Mesendoderm (in vitro differentiated cells): ENCODE measurements around the gene RNF212B.

Experiments used
- DNase-seq: peaks from one replicate; pipeline ENCODE4 v3.0.0; 2013
- H2AK5ac ChIP-seq: 2 replicates; pipeline ENCODE4 v1.6.1; 2013; ENCODE audit warnings: low read length, inconsistent platforms
- H2BK120ac ChIP-seq: 2 replicates; pipeline ENCODE4 v1.6.1; 2013; ENCODE audit warnings: low read depth, mild to moderate bottlenecking, low read length, moderate library complexity, mixed read lengths
- H2BK15ac ChIP-seq: replicated peaks from 2 replicates; pipeline ENCODE4 v1.6.1; 2013; ENCODE audit warnings: low read depth, mild to moderate bottlenecking, moderate library complexity
- H2BK5ac ChIP-seq: 2 replicates; pipeline ENCODE4 v1.6.1; 2013; ENCODE audit warnings: low read length, inconsistent platforms
- H3K18ac ChIP-seq: 2 replicates; pipeline ENCODE4 v1.6.1; 2013; ENCODE audit warnings: mild to moderate bottlenecking, low read length, mixed read lengths
- H3K23ac ChIP-seq: one replicate; pipeline ENCODE4 v1.6.1; 2013; ENCODE audit warnings: low read length
- H3K27ac ChIP-seq: 2 replicates; pipeline ENCODE4 v1.5.1; 2013; ENCODE audit warnings: low read depth, mild to moderate bottlenecking, inconsistent platforms, low read length, moderate library complexity
- H3K27me3 ChIP-seq: 2 replicates; pipeline ENCODE4 v1.6.1; 2013; ENCODE audit warnings: low read length, control low read depth, mild to moderate bottlenecking, inconsistent platforms; ENCODE audit not compliant: insufficient read depth, poor library complexity
- H3K36me3 ChIP-seq: 2 replicates; pipeline ENCODE4 v1.6.1; 2013; ENCODE audit warnings: low read length, inconsistent platforms; ENCODE audit not compliant: control insufficient read depth, insufficient read depth
- H3K4ac ChIP-seq: one replicate; pipeline ENCODE4 v1.6.1; 2013; ENCODE audit warnings: low read depth, mild to moderate bottlenecking, low read length, moderate library complexity
- H3K4me1 ChIP-seq: 2 replicates; pipeline ENCODE4 v1.6.1; 2013; ENCODE audit warnings: low read depth, low read length, inconsistent platforms; ENCODE audit not compliant: control insufficient read depth
- H3K4me2 ChIP-seq: 2 replicates; pipeline ENCODE4 v1.6.1; 2013; ENCODE audit warnings: low read length
- H3K4me3 ChIP-seq: 2 replicates; pipeline ENCODE4 v1.5.1; 2013; ENCODE audit warnings: mild to moderate bottlenecking, low read length
- H3K56ac ChIP-seq: one replicate; pipeline ENCODE4 v1.6.1; 2013; ENCODE audit warnings: low read length
- H3K79me1 ChIP-seq: 2 replicates; pipeline ENCODE4 v1.6.1; 2013; ENCODE audit warnings: low read length, inconsistent platforms
- H3K79me2 ChIP-seq: 2 replicates; pipeline ENCODE4 v1.6.1; 2013; ENCODE audit warnings: mild to moderate bottlenecking, low read length; ENCODE audit not compliant: control insufficient read depth, insufficient read depth
- H3K9ac ChIP-seq: 2 replicates; pipeline ENCODE4 v1.6.1; 2013; ENCODE audit warnings: low read length, inconsistent platforms
- H4K5ac ChIP-seq: one replicate; pipeline ENCODE4 v1.6.1; 2013; ENCODE audit warnings: low read length
- H4K8ac ChIP-seq: one replicate; pipeline ENCODE4 v1.6.1; 2013; ENCODE audit warnings: low read depth, mild to moderate bottlenecking, control low read depth, low read length, moderate library complexity
- WGBS: extraction: QIAGEN DNeasy Blood & Tissue Kit; methylation state at CpG from one replicate; pipeline ENCODE4 v1.1.7; 2013; ENCODE audit warnings: low lambda C conversion rate, missing lambda C conversion rate; ENCODE audit not compliant: insufficient coverage; ENCODE audit errors: extremely low coverage; 5-methylcytosine and 5-hydroxymethylcytosine counted together

Gene RNF212B

DNA sequence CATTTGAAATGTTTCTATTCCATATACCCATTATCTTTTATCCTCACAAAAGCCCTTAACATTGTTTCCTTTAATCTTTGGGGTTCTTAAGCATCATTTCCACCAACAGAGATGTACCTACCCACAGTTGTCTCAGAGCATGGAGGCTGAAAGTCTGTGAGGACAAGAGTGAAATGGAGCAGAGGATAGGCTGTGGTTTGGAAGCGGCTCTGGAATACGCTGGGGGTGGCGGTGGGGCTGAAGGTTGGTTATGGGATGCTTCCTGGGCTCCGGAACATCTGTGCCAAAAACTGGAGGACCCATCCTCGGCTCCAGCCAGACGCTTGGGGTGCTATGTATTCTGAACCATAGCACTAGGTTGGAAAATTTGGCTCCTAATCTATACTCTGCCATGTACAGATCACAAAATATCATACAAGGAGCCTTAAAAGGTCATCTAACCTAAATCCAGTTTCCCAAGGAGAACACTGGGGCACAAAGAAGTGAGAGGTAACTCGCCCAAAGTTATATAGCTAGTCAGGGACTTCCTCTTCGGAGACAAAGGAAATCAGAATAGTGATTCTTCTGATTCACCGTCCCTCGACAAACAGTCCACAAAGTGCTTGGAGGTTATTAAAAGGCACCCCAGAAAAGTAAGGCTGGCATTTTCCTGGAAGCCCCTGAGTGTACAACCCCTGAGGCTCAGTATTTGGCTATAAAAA, 62.4 kb downstream of the RNF212B start:
- Histone ChIP-seq H3K79me2 (no peaks in the 10 kb centered on the region), H4K8ac (no peak overlapping the region), H2BK15ac (no peak overlapping the region), H2AK5ac (no peak overlapping the region), H3K23ac (no peak overlapping the region), H3K4me3 (no peak overlapping the region), H3K4me1 (no peaks in the 10 kb centered on the region), H3K18ac (no peak overlapping the region), H3K4me2 (peak overlapping the region; percentile 3), H2BK5ac (no peak overlapping the region), H3K36me3 (no peaks in the 10 kb centered on the region), H2BK120ac (no peak overlapping the region), H3K4ac (no peak overlapping the region), H3K56ac (peak overlapping the region; percentile 92), H3K9ac (peak overlapping the region; percentile 92), H4K5ac (no peak overlapping the region), H3K27me3 (no peaks in the 10 kb centered on the region), H3K79me1 (no peaks in the 10 kb centered on the region), H3K27ac (no peak overlapping the region)
- WGBS, result no CpG with 5 or more reads among the region's 10 CpGs
- no peak for DNase-seq

DNA sequence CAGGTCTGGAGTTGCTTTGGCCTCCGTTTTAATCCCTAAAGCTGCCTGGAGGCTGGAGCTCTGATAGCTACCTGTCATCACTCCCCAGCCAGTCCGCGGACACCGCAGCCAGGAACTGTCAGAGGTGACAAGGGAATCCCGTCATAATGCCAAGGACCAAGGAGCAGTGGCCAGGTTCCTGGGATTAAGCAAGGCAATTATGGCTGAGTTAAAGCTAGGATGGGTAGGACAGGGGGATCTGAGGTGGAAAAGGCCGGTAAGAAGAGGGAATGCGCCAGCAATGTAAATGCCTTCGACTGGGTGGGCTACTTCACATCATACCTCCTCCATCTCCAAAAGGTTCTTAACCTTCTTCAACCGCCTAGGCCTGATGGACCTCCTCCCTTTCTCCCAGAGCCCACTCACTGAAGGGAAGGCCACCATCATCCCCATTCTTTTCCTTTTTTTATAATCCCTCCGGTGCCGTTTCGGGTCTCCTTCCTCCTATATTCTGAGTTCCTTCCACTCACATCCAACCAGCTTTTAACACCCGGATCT, 63.0 kb downstream of the RNF212B start:
- peak; percentile 60 for DNase-seq
- peak overlapping the region; percentile 79 for H3K27ac ChIP-seq

DNA sequence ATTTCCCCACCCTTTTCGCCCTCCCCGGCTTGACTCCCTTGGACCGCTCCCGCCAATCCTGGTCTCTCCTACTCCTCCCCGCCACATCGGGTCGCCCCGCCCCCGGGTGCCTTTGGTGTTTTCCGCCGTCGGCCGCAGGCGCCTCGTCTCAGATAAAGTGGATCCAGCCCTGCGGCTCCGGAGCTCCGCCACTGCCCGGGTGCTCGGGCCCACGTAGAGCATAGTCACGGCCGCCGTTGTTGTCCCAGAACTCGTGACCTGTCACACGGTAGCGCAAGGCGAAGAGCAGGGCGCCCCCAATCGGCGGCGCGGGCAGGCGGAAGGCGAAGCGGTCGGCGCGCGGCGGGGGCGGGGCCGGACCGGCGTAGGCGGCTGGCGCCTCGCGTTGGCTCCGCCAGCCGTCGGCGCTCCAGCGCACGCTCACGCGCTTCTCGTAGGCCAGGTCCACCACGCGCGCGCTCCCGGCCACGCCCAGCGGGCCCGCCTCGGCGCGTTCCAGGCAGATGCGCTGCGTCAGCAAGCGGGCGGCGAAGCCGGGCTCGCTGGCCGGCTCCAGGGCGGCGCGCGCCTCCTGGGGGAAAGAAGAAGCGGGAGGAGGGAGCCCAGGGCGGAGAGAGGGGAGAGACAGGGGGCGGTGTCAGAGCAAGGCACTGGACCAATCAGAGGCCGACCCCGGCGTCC, 63.7 kb downstream of the RNF212B start:
- Histone ChIP-seq H3K9ac (peak overlapping the region; percentile 87), H3K56ac (peak overlapping the region; percentile 95), H3K4me1 (no peaks in the 10 kb centered on the region), H3K27ac (peak overlapping the region; percentile 98), H2AK5ac (no peak overlapping the region), H3K4ac (peak overlapping the region; percentile 46), H3K18ac (peak overlapping the region; percentile 81), H3K79me2 (no peaks in the 10 kb centered on the region), H4K8ac (no peak overlapping the region), H3K27me3 (no peaks in the 10 kb centered on the region), H3K4me2 (peak overlapping the region; percentile 48), H4K5ac (no peak overlapping the region), H3K4me3 (peak overlapping the region; percentile 66), H3K23ac (no peak overlapping the region), H2BK5ac (peak overlapping the region; percentile 82), H3K79me1 (no peaks in the 10 kb centered on the region), H2BK120ac (no peak overlapping the region), H3K36me3 (no peaks in the 10 kb centered on the region), H2BK15ac (no peak overlapping the region)
- peak; percentile 99 for DNase-seq
- WGBS, result no CpG with 5 or more reads among the region's 87 CpGs

More for the DNA sequence above, 63.0 kb downstream of the RNF212B start:
- H3K4me3 ChIP-seq, result peak overlapping the region; percentile 84
- H2BK5ac ChIP-seq, result peak overlapping the region; percentile 23
- peak overlapping the region; percentile 59 for H3K23ac ChIP-seq
- no peaks in the 10 kb centered on the region for H3K36me3 ChIP-seq
- H4K8ac ChIP-seq, result no peak overlapping the region
- peak overlapping the region; percentile 39 for H3K4ac ChIP-seq
- H3K79me2 ChIP-seq, result no peaks in the 10 kb centered on the region
- H2BK15ac ChIP-seq, result no peak overlapping the region
- peak overlapping the region; percentile 98 for H3K4me2 ChIP-seq
- H3K9ac ChIP-seq, result peak overlapping the region; percentile 92
- H3K79me1 ChIP-seq, result no peaks in the 10 kb centered on the region
- H3K18ac ChIP-seq, result peak overlapping the region; percentile 16
- peak overlapping the region; percentile 92 for H3K56ac ChIP-seq
- no peak overlapping the region for H4K5ac ChIP-seq
- H2BK120ac ChIP-seq, result no peak overlapping the region
- WGBS, result no CpG with 5 or more reads among the region's 13 CpGs
- no peaks in the 10 kb centered on the region for H3K27me3 ChIP-seq
- peak overlapping the region; percentile 37 for H2AK5ac ChIP-seq
- H3K4me1 ChIP-seq, result no peaks in the 10 kb centered on the region

DNA sequence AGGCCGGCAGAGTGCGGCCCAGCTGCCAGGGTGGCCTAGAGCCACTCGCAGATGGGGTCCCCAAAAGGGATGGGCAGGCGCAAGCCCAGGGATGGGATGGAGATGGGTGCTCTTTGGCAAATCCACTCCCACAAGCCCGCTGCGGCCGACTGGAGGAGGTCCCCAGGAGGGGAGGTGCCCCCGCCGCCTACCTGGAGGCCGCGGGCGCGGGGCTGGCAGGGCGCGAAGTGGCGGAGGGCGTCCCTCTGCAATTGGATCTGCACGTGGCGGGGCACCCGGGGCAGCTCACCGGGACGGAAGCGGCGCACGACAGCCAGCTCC, 64.2 kb downstream of the RNF212B start:
- no peaks in the 10 kb centered on the region for H3K4me1 ChIP-seq
- H3K4ac ChIP-seq, result no peak overlapping the region
- H3K18ac ChIP-seq, result peak overlapping the region; percentile 16
- H3K4me2 ChIP-seq, result peak overlapping the region; percentile 47
- H3K79me1 ChIP-seq, result peaks cover under 1% of the 10 kb centered on the region
- H2BK15ac ChIP-seq, result no peak overlapping the region
- H2BK120ac ChIP-seq, result no peak overlapping the region
- H3K4me3 ChIP-seq, result peak overlapping the region; percentile 1
- peak overlapping the region; percentile 70 for H3K9ac ChIP-seq
- H2BK5ac ChIP-seq, result no peak overlapping the region
- no peak overlapping the region for H2AK5ac ChIP-seq
- no CpG with 5 or more reads among the region's 25 CpGs for WGBS
- H3K27me3 ChIP-seq, result no peaks in the 10 kb centered on the region
- H3K79me2 ChIP-seq, result peaks cover under 1% of the 10 kb centered on the region
- H3K36me3 ChIP-seq, result no peaks in the 10 kb centered on the region
- no peak overlapping the region for H3K23ac ChIP-seq
- H4K8ac ChIP-seq, result no peak overlapping the region
- H4K5ac ChIP-seq, result no peak overlapping the region
- no peak for DNase-seq
- peak overlapping the region; percentile 58 for H3K56ac ChIP-seq
- peak overlapping the region; percentile 31 for H3K27ac ChIP-seq

DNA sequence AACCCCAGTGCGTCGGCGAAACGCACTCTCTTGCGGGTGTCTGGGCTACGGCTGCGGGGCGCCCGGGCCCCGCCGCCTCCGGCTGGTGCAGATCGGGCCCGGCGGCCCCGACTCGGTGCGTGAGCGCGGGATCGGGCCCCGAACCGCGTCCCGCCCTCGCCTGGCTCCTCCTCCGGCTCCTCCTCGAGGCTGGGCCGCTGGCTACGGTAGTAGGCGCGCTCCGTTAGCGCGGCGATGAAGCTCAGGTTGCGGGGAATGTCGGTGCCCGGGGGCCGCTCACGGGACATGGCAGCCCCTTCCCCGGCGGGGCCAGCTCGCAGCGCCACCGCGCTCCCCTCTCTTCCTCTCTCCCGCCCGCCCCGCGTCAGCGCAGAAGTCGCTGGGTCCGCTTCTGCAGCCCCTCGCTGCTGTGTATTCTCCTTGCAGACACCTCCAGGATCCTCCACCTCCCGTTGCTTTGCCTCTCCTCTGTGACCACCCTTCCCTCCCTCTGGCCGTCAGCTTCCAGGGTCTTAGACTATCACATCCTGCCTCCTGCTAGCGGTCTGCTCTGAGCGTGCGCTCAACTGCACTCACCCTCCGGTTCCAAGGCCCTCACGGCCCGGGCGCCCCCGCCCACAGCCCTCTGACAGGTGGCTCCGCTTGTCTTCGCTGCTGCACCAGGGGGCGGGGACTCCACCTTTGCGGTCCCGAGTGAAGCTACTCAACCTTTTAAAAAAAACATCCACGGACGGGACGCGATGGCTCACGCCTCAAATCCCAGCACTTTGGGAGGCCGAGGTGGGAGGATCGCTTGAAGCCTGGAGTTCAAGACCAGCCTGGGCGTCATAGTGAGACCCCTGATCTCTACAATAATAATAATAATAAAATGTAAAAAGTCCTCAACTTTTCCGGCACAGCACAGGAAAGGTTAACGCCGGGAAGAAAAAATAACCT, 64.8 kb downstream of the RNF212B start, which contains the start of gene PPP1R3E:
PPP1R3E (minus strand) TSS at position 570 of the 936 bp plus-strand sequence; CDS start at position 287, 283 bp downstream.
- Histone ChIP-seq H3K4me3 (peak within 1 kb of the TSS; percentile 1), H3K4ac (no peak within 1 kb of the TSS), H2BK5ac (no peak within 1 kb of the TSS), H3K18ac (peak within 1 kb of the TSS; percentile 16), H4K5ac (no peak within 1 kb of the TSS), H2AK5ac (no peak within 1 kb of the TSS), H3K4me2 (peak within 1 kb of the TSS; percentile 47), H2BK120ac (no peak within 1 kb of the TSS), H3K79me2 (peaks cover 6% of the 10 kb centered on the region), H3K27ac (peak within 1 kb of the TSS; percentile 31), H2BK15ac (no peak within 1 kb of the TSS), H3K23ac (no peak within 1 kb of the TSS), H4K8ac (no peak within 1 kb of the TSS), H3K9ac (peak within 1 kb of the TSS; percentile 70), H3K79me1 (peaks cover 6% of the 10 kb centered on the region), H3K56ac (peak within 1 kb of the TSS; percentile 95), H3K36me3 (no peaks in the 10 kb centered on the region), H3K4me1 (peaks cover 2% of the 10 kb centered on the region), H3K27me3 (no peaks in the 10 kb centered on the region)
- peak; percentile 80 for DNase-seq
- no CpG with 5 or more reads among the region's 81 CpGs for WGBS
